ENCODE data around the gene RNFT2.

The RNFT2 gene

GRCh38 chr12:116710370-116711150, 27.6 kb upstream of the RNFT2 start:
- no peak overlapping the region for H3K4me3 ChIP-seq (ENCODE audit: low read depth, low read length)
- no peak overlapping the region for H2AFZ ChIP-seq (ENCODE audit: low read length, unreplicated experiment)
- no peaks in the 10 kb centered on the region for H3K36me3 ChIP-seq (ENCODE audit: insufficient read depth, low read length)
- no peaks in the 10 kb centered on the region for H3K79me2 ChIP-seq (ENCODE audit: control insufficient read depth, insufficient read depth, low read length, unreplicated experiment)
- peaks cover 23% of the 10 kb centered on the region for H3K4me1 ChIP-seq (ENCODE audit: control insufficient read depth, insufficient read depth, low read length, unreplicated experiment)
- peaks cover 18% of the 10 kb centered on the region for H3K27me3 ChIP-seq (ENCODE audit: insufficient read depth, low read length)
- no peak overlapping the region for H3K27ac ChIP-seq (ENCODE audit: low read depth, low read length)

GRCh38 chr12:116712458-116713303, 25.4 kb upstream of the RNFT2 start:
- peaks cover 32% of the 10 kb centered on the region for H3K4me1 ChIP-seq (ENCODE audit: control insufficient read depth, insufficient read depth, low read length, unreplicated experiment)

GRCh38 chr12:116713527-116713926, 24.6 kb upstream of the RNFT2 start:
- H3K27me3 ChIP-seq (ENCODE audit: insufficient read depth, low read length) = peaks cover 18% of the 10 kb centered on the region
- no peak overlapping the region for H3K27ac ChIP-seq (ENCODE audit: low read depth, low read length)
- no peak overlapping the region for H2AFZ ChIP-seq (ENCODE audit: low read length, unreplicated experiment)
- no peaks in the 10 kb centered on the region for H3K36me3 ChIP-seq (ENCODE audit: insufficient read depth, low read length)
- no peak overlapping the region for H3K4me3 ChIP-seq (ENCODE audit: low read depth, low read length)
- no peaks in the 10 kb centered on the region for H3K79me2 ChIP-seq (ENCODE audit: control insufficient read depth, insufficient read depth, low read length, unreplicated experiment)
- peaks cover 39% of the 10 kb centered on the region for H3K4me1 ChIP-seq (ENCODE audit: control insufficient read depth, insufficient read depth, low read length, unreplicated experiment)

More at GRCh38 chr12:116712458-116713303, 25.4 kb upstream of the RNFT2 start:
- no peaks in the 10 kb centered on the region for H3K36me3 ChIP-seq (ENCODE audit: insufficient read depth, low read length)
- H3K4me3 ChIP-seq (ENCODE audit: low read depth, low read length) = no peak overlapping the region
- no peak overlapping the region for H2AFZ ChIP-seq (ENCODE audit: low read length, unreplicated experiment)
- no peak overlapping the region for H3K27ac ChIP-seq (ENCODE audit: low read depth, low read length)
- H3K79me2 ChIP-seq (ENCODE audit: control insufficient read depth, insufficient read depth, low read length, unreplicated experiment) = no peaks in the 10 kb centered on the region
- H3K27me3 ChIP-seq (ENCODE audit: insufficient read depth, low read length) = peaks cover 18% of the 10 kb centered on the region

GRCh38 chr12:116714175-116714574, 23.9 kb upstream of the RNFT2 start:
- Histone ChIP-seq H2AFZ (ENCODE audit: low read length, unreplicated experiment) (no peak overlapping the region), H3K27me3 (ENCODE audit: insufficient read depth, low read length) (peaks cover 13% of the 10 kb centered on the region), H3K4me1 (ENCODE audit: control insufficient read depth, insufficient read depth, low read length, unreplicated experiment) (peaks cover 39% of the 10 kb centered on the region), H3K36me3 (ENCODE audit: insufficient read depth, low read length) (no peaks in the 10 kb centered on the region), H3K27ac (ENCODE audit: low read depth, low read length) (no peak overlapping the region), H3K4me3 (ENCODE audit: low read depth, low read length) (no peak overlapping the region), H3K79me2 (ENCODE audit: control insufficient read depth, insufficient read depth, low read length, unreplicated experiment) (no peaks in the 10 kb centered on the region)

GRCh38 chr12:116717466-116718437, 20.4 kb upstream of the RNFT2 start:
- Histone ChIP-seq H3K79me2 (ENCODE audit: control insufficient read depth, insufficient read depth, low read length, unreplicated experiment) (no peaks in the 10 kb centered on the region), H2AFZ (ENCODE audit: low read length, unreplicated experiment) (no peak overlapping the region), H3K27ac (ENCODE audit: low read depth, low read length) (no peak overlapping the region), H3K4me3 (ENCODE audit: low read depth, low read length) (peak overlapping the region; percentile 23; the same call in 1 of the 2 replicates), H3K27me3 (ENCODE audit: insufficient read depth, low read length) (no peaks in the 10 kb centered on the region), H3K4me1 (ENCODE audit: control insufficient read depth, insufficient read depth, low read length, unreplicated experiment) (peaks cover 36% of the 10 kb centered on the region), H3K36me3 (ENCODE audit: insufficient read depth, low read length) (no peaks in the 10 kb centered on the region)

- H3K27ac ChIP-seq (ENCODE audit: low read depth, low read length) = peak overlapping the region; percentile 9; the same call in 1 of the 2 replicates
- peak overlapping the region; percentile 23; the same call in 1 of the 2 replicates for H3K4me3 ChIP-seq (ENCODE audit: low read depth, low read length)
Observed at GRCh38 chr12:116718655-116719454, 19.3 kb upstream of the RNFT2 start.

GRCh38 chr12:116719731-116720528, 18.2 kb upstream of the RNFT2 start:
- no peak overlapping the region for H3K27ac ChIP-seq (ENCODE audit: low read depth, low read length)
- peaks cover under 1% of the 10 kb centered on the region for H3K79me2 ChIP-seq (ENCODE audit: control insufficient read depth, insufficient read depth, low read length, unreplicated experiment)
- H2AFZ ChIP-seq (ENCODE audit: low read length, unreplicated experiment) = no peak overlapping the region
- no peaks in the 10 kb centered on the region for H3K36me3 ChIP-seq (ENCODE audit: insufficient read depth, low read length)
- H3K27me3 ChIP-seq (ENCODE audit: insufficient read depth, low read length) = no peaks in the 10 kb centered on the region
- H3K4me3 ChIP-seq (ENCODE audit: low read depth, low read length) = no peak overlapping the region
- peaks cover 23% of the 10 kb centered on the region for H3K4me1 ChIP-seq (ENCODE audit: control insufficient read depth, insufficient read depth, low read length, unreplicated experiment)

More at GRCh38 chr12:116718655-116719454, 19.3 kb upstream of the RNFT2 start:
- Histone ChIP-seq H2AFZ (ENCODE audit: low read length, unreplicated experiment) (no peak overlapping the region), H3K27me3 (ENCODE audit: insufficient read depth, low read length) (no peaks in the 10 kb centered on the region), H3K36me3 (ENCODE audit: insufficient read depth, low read length) (no peaks in the 10 kb centered on the region), H3K79me2 (ENCODE audit: control insufficient read depth, insufficient read depth, low read length, unreplicated experiment) (no peaks in the 10 kb centered on the region), H3K4me1 (ENCODE audit: control insufficient read depth, insufficient read depth, low read length, unreplicated experiment) (peaks cover 29% of the 10 kb centered on the region)

- Histone ChIP-seq H2AFZ (ENCODE audit: low read length, unreplicated experiment) (no peak overlapping the region), H3K27me3 (ENCODE audit: insufficient read depth, low read length) (no peaks in the 10 kb centered on the region), H3K79me2 (ENCODE audit: control insufficient read depth, insufficient read depth, low read length, unreplicated experiment) (peaks cover 10% of the 10 kb centered on the region), H3K36me3 (ENCODE audit: insufficient read depth, low read length) (no peaks in the 10 kb centered on the region), H3K27ac (ENCODE audit: low read depth, low read length) (no peak overlapping the region), H3K4me3 (ENCODE audit: low read depth, low read length) (no peak overlapping the region), H3K4me1 (ENCODE audit: control insufficient read depth, insufficient read depth, low read length, unreplicated experiment) (peaks cover 18% of the 10 kb centered on the region)
Observed at GRCh38 chr12:116722245-116722644, 15.9 kb upstream of the RNFT2 start.

- H3K79me2 ChIP-seq (ENCODE audit: control insufficient read depth, insufficient read depth, low read length, unreplicated experiment) = peaks cover 28% of the 10 kb centered on the region
- H3K27ac ChIP-seq (ENCODE audit: low read depth, low read length) = no peak overlapping the region
- H3K27me3 ChIP-seq (ENCODE audit: insufficient read depth, low read length) = no peaks in the 10 kb centered on the region
- no peak overlapping the region for H3K4me3 ChIP-seq (ENCODE audit: low read depth, low read length)
- no peaks in the 10 kb centered on the region for H3K4me1 ChIP-seq (ENCODE audit: control insufficient read depth, insufficient read depth, low read length, unreplicated experiment)
- H3K36me3 ChIP-seq (ENCODE audit: insufficient read depth, low read length) = no peaks in the 10 kb centered on the region
- H2AFZ ChIP-seq (ENCODE audit: low read length, unreplicated experiment) = no peak overlapping the region
Observed at GRCh38 chr12:116726694-116727093, 11.4 kb upstream of the RNFT2 start.
